NT2/D1 (cell line): Measurements from ENCODE around the gene SINHCAF.

Experiments
- SUZ12 ChIP-seq: IDR thresholded peaks from 2 replicates; pipeline ENCODE4 v1.6.1; 2011; ENCODE audit not compliant: insufficient read length, insufficient read depth; ENCODE audit errors: extremely low read depth
- YY1 ChIP-seq: IDR thresholded peaks from 2 replicates; pipeline ENCODE4 v1.6.1; 2011; ENCODE audit not compliant: insufficient read length, insufficient read depth
- ZNF274 ChIP-seq: IDR thresholded peaks from 2 replicates; pipeline ENCODE4 v1.6.1; 2011; ENCODE audit warnings: mild to moderate bottlenecking, low read depth, low read length

- TF ChIP-seq ZNF274, result no peak
- TF ChIP-seq SUZ12, result no peak
- no peak for TF ChIP-seq YY1
Measured at GRCh38 chr12:31278424-31278823, 47.5 kb downstream of the SINHCAF start.
